Measurements from ENCODE around the gene CALCOCO1. TPM values are rescaled to one million over a fixed set of nuclear protein-coding genes. Genes with fewer than 3 reads are reported as not detected.

CALCOCO1 gene
- total RNA-seq, 3 donors from 2014 or later (not counting 1 experiment from before 2014, with no cell fraction given) = 215 to 256 (median 226) TPM

GRCh38 chr12:53714004-53714403, 13.2 kb downstream of the CALCOCO1 start:
- H3K27ac Mint-ChIP-seq = no peak overlapping the region
- Histone ChIP-seq H3K4me1 (ENCODE audit: control insufficient read depth, insufficient read depth, low read length) (no peaks in the 10 kb centered on the region), H3K27ac (ENCODE audit: low read length) (no peak overlapping the region), H3K4me3 (ENCODE audit: low read length) (no peak overlapping the region), H3K36me3 (ENCODE audit: control insufficient read depth, insufficient read depth, low read length) (peaks cover 48% of the 10 kb centered on the region), H3K9me3 (ENCODE audit: control insufficient read depth, insufficient read depth, low read length) (no peaks in the 10 kb centered on the region), H3K27me3 (ENCODE audit: control insufficient read depth, insufficient read depth, low read length) (no peaks in the 10 kb centered on the region)
- DNase-seq (no peak), ATAC-seq (no peak)
- peaks cover 19% of the 10 kb centered on the region for H3K36me3 Mint-ChIP-seq
- no peaks in the 10 kb centered on the region for H3K27me3 Mint-ChIP-seq (ENCODE audit: low read depth in 2 of 2)
- 100% methylated on average over 1 of the region's 4 CpGs for WGBS (ENCODE audit: insufficient coverage)
- TF ChIP-seq, protein P1, sequence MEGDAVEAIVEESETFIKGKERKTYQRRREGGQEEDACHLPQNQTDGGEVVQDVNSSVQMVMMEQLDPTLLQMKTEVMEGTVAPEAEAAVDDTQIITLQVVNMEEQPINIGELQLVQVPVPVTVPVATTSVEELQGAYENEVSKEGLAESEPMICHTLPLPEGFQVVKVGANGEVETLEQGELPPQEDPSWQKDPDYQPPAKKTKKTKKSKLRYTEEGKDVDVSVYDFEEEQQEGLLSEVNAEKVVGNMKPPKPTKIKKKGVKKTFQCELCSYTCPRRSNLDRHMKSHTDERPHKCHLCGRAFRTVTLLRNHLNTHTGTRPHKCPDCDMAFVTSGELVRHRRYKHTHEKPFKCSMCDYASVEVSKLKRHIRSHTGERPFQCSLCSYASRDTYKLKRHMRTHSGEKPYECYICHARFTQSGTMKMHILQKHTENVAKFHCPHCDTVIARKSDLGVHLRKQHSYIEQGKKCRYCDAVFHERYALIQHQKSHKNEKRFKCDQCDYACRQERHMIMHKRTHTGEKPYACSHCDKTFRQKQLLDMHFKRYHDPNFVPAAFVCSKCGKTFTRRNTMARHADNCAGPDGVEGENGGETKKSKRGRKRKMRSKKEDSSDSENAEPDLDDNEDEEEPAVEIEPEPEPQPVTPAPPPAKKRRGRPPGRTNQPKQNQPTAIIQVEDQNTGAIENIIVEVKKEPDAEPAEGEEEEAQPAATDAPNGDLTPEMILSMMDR (IDR thresholded peaks at IDR 0.05) = no peak
- intact Hi-C loops (cut with micrococcal nuclease) = no loop called here
- H3K4me3 Mint-ChIP-seq = no peak overlapping the region
- H3K4me1 Mint-ChIP-seq = peaks cover 4 to 6% of the 10 kb centered on the region in 2 donors
- H3K9me3 Mint-ChIP-seq = no peaks in the 10 kb centered on the region

DNA sequence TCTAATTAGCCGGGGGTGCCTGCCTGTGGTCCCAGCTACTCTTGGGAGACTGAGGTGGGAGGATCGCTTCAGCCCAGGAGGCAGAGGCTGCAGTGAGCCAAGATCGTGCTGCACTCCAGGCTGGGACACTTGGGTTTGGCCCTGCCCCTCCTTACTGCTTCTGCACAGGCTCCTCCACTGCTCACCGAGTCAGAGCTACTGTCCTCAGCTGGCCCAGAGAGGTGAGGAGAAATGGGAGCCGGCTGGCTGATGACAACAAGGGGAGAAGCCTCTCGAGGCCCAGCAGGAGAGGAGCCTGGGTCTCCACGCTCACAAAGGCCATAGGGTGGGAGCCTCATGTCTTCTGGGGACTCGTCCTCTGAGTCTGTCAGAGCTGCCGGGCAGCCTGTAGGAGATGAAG, 13.7 kb downstream of the CALCOCO1 start:
- H3K36me3 ChIP-seq (ENCODE audit: control insufficient read depth, insufficient read depth, low read length) = peaks cover 48% of the 10 kb centered on the region
- H3K36me3 Mint-ChIP-seq = peaks cover 19% of the 10 kb centered on the region
- H3K9me3 ChIP-seq (ENCODE audit: control insufficient read depth, insufficient read depth, low read length) = no peaks in the 10 kb centered on the region
- no peak for DNase-seq
- H3K4me3 ChIP-seq (ENCODE audit: low read length) = no peak overlapping the region
- H3K27ac Mint-ChIP-seq = no peak overlapping the region
- 95% methylated on average over 9 of the region's 9 CpGs for WGBS (ENCODE audit: insufficient coverage)
- intact Hi-C loops (cut with micrococcal nuclease) = no loop called here
- no peak for ATAC-seq
- H3K9me3 Mint-ChIP-seq = no peaks in the 10 kb centered on the region
- no peak overlapping the region for H3K27ac ChIP-seq (ENCODE audit: low read length)
- H3K4me1 ChIP-seq (ENCODE audit: control insufficient read depth, insufficient read depth, low read length) = no peaks in the 10 kb centered on the region
- H3K4me3 Mint-ChIP-seq = no peak overlapping the region
- H3K4me1 Mint-ChIP-seq = peaks cover 6% of the 10 kb centered on the region in 2 donors
- H3K27me3 Mint-ChIP-seq (ENCODE audit: low read depth in 2 of 2) = no peaks in the 10 kb centered on the region
- TF ChIP-seq, protein P1 (IDR thresholded peaks at IDR 0.05) = no peak
- no peaks in the 10 kb centered on the region for H3K27me3 ChIP-seq (ENCODE audit: control insufficient read depth, insufficient read depth, low read length)

DNA sequence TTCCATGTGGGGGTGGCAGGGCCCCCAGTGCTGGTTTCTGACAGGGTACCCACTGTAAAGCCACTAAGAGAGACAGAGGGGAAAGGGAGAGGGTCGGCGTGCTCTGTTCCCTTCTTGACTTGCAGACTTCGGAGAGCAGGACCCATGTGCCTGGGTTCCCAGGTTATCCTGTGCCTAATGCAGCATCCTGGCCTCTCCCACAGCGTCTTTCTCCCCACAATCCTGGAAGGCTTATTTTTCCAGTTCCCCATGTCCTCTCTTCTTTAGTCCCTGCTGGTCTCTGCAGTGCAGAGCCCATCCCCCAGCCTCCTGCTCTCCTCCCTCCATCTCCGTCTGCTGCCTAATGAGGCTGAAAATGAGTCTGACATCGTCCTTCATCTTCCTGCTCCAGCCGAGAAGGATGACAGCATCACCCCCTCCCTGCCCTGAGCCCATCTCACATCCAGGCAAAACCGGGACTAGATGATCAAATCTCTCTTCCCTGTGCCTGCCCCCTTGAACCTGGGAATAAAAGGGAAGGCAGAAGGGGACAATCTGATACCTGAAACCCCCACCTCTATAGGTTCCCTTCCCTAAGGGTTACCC, 15.1 kb downstream of the CALCOCO1 start:
- DNase-seq (no peak), ATAC-seq (no peak)
- TF ChIP-seq, protein P1 (IDR thresholded peaks at IDR 0.05) = no peak
- Mint-ChIP-seq H3K4me1 (peaks cover 6% of the 10 kb centered on the region in 2 donors), H3K36me3 (peaks cover 19% of the 10 kb centered on the region), H3K9me3 (no peaks in the 10 kb centered on the region), H3K27me3 (ENCODE audit: low read depth in 2 of 2) (peaks cover 0 to 3% of the 10 kb centered on the region in 2 donors), H3K27ac (no peak overlapping the region), H3K4me3 (no peak overlapping the region)
- no peaks in the 10 kb centered on the region for H3K9me3 ChIP-seq (ENCODE audit: control insufficient read depth, insufficient read depth, low read length)
- 90% methylated on average over 8 of the region's 8 CpGs for WGBS (ENCODE audit: insufficient coverage)
- no peak overlapping the region for H3K4me3 ChIP-seq (ENCODE audit: low read length)
- no peaks in the 10 kb centered on the region for H3K27me3 ChIP-seq (ENCODE audit: control insufficient read depth, insufficient read depth, low read length)
- no peak overlapping the region for H3K27ac ChIP-seq (ENCODE audit: low read length)
- intact Hi-C loops (cut with micrococcal nuclease) = no loop called here
- no peaks in the 10 kb centered on the region for H3K4me1 ChIP-seq (ENCODE audit: control insufficient read depth, insufficient read depth, low read length)
- peaks cover 45% of the 10 kb centered on the region for H3K36me3 ChIP-seq (ENCODE audit: control insufficient read depth, insufficient read depth, low read length)

DNA sequence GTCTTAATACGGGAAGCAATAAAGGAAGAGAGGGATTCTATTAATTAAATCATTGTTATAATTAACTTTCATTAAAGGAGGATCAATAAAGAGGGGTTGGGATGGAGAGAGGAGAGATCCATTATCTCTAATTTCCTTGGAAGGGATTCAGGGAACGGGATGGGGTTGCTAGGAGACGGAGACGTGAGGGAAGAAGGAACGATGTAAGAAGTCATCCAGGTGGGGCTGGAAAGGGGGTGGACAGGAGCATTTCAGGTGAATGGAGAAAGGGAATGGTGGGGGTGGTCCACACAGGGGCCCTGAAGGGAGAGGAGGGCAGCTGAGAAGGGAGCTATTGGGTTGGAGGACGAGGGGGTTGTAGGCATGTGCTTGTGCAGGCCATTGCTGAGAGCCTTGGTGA, 17.2 kb downstream of the CALCOCO1 start:
- no peaks in the 10 kb centered on the region for H3K9me3 ChIP-seq (ENCODE audit: control insufficient read depth, insufficient read depth, low read length)
- ATAC-seq (no peak), DNase-seq (no peak)
- TF ChIP-seq, protein P1 (IDR thresholded peaks at IDR 0.05) = no peak
- Mint-ChIP-seq H3K9me3 (no peaks in the 10 kb centered on the region), H3K36me3 (peaks cover 12% of the 10 kb centered on the region), H3K4me3 (no peak overlapping the region), H3K4me1 (peaks cover 0 to 6% of the 10 kb centered on the region in 2 donors), H3K27ac (no peak overlapping the region), H3K27me3 (ENCODE audit: low read depth in 2 of 2) (peaks cover 0 to 13% of the 10 kb centered on the region in 2 donors)
- intact Hi-C loops (cut with micrococcal nuclease) = no loop called here
- H3K27me3 ChIP-seq (ENCODE audit: control insufficient read depth, insufficient read depth, low read length) = peaks cover 5% of the 10 kb centered on the region
- peaks cover 26% of the 10 kb centered on the region for H3K36me3 ChIP-seq (ENCODE audit: control insufficient read depth, insufficient read depth, low read length)
- no peaks in the 10 kb centered on the region for H3K4me1 ChIP-seq (ENCODE audit: control insufficient read depth, insufficient read depth, low read length)
- WGBS (ENCODE audit: insufficient coverage) = 89% methylated on average over 5 of the region's 6 CpGs
- H3K4me3 ChIP-seq (ENCODE audit: low read length) = no peak overlapping the region
- no peak overlapping the region for H3K27ac ChIP-seq (ENCODE audit: low read length)

Data from natural killer cell (primary cell).